GM23248 (cell line): ENCODE measurements around the gene AP1M1.

Source experiments
- EZH2 ChIP-seq: fragments of 200-600 bp; sonication (generic); IDR thresholded peaks from 2 replicates; pipeline ENCODE4 v1.6.1; 2018; ENCODE audit warnings: antibody characterized with exemption, mild to moderate bottlenecking; ENCODE audit not compliant: insufficient read depth, poor library complexity, severe bottlenecking
- EZH2phosphoT487 ChIP-seq: fragments of 200-600 bp; sonication (generic); IDR thresholded peaks from 2 replicates; pipeline ENCODE4 v1.6.1; 2018; ENCODE audit warnings: antibody characterized with exemption, moderate library complexity, mild to moderate bottlenecking, low read depth; ENCODE audit not compliant: insufficient read depth

DNA sequence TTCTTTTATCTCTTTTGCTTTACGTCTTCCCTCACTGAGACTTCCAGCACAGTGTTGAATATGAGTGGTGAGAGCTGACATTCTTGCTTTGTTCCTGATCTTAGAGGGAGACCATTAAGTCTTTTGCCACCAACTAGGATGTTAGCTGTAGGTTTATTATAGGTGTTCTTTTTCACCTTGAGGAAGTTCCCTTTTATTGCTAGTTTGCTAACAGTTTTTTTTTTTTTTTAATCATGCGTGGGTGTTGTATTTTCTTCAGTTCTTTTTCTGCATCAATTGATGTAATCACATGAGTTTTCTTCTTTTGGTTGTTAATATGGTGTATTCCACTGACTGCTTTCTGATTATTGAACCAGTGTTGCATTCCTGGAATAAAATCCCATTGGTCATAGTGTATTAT lies 21.1 kb downstream of the AP1M1 start:
- TF ChIP-seq EZH2, result no peak
- TF ChIP-seq EZH2phosphoT487, result no peak
